H1 (cell line): ENCODE measurements around the gene TMEM129. TPM values are rescaled to one million over a fixed set of nuclear protein-coding genes. Genes with fewer than 3 reads are reported as not detected.

Experiments used
- CTCF ChIA-PET: fragments of 300-600 bp; sonication (Branson Sonifier 250); formaldehyde crosslinking; loops from one replicate; lab custom pipeline; 2021; ENCODE audit not compliant: partially characterized antibody; lab: Charles Lee
- POLR2A ChIA-PET: fragments of 300-600 bp; sonication (Branson Sonifier 250); formaldehyde crosslinking; loops from one replicate; lab custom pipeline; 2021; ENCODE audit warnings: inconsistent platforms; ENCODE audit not compliant: partially characterized antibody; lab: Charles Lee
- DNase-seq, 2 experiments: peaks; one replicate each; pipeline versions ENCODE4 v3.0.0 to v3.0.0-alpha.2; 2010 to 2022; ENCODE audit warnings: low spot score in 2 of 2, low read depth in 1 of 2, mixed read lengths in 1 of 2
- FAIRE-seq: peaks from 2 replicates; lab custom pipeline; 2011; peaks lifted over from hg19 to GRCh38; lab: Jason Lieb, UNC
- H2AFZ ChIP-seq: 2 replicates; pipeline ENCODE4 v1.8.1; 2012; ENCODE audit warnings: low read length, inconsistent platforms
- H2AK5ac ChIP-seq: 2 replicates; pipeline ENCODE4 v1.6.1; 2013; ENCODE audit warnings: low read depth, low read length
- H2BK120ac ChIP-seq: replicated peaks from 2 replicates; pipeline ENCODE3; 2013; ENCODE audit warnings: low read depth, low read length, inconsistent platforms
- H2BK12ac ChIP-seq: 2 replicates; pipeline ENCODE4 v1.6.1; 2013; ENCODE audit warnings: low read depth, low read length
- H2BK15ac ChIP-seq: 2 replicates; pipeline ENCODE4 v1.6.1; 2013; ENCODE audit warnings: low read length
- H2BK20ac ChIP-seq: 2 replicates; pipeline ENCODE4 v1.6.1; 2013; ENCODE audit warnings: low read length
- H2BK5ac ChIP-seq: 2 replicates; pipeline ENCODE4 v1.6.1; 2013; ENCODE audit warnings: low read depth, low read length
- H3K14ac ChIP-seq: 2 replicates; pipeline ENCODE4 v1.6.1; 2013; ENCODE audit warnings: inconsistent platforms; ENCODE audit not compliant: insufficient read length
- H3K18ac ChIP-seq: 2 replicates; pipeline ENCODE4 v1.6.1; 2013; ENCODE audit warnings: low read length; ENCODE audit errors: extremely low read depth
- H3K23ac ChIP-seq: 2 replicates; pipeline ENCODE4 v1.6.1; 2013; ENCODE audit warnings: inconsistent platforms; ENCODE audit not compliant: insufficient read length
- H3K23me2 ChIP-seq: 2 replicates; pipeline ENCODE4 v1.6.1; 2013; ENCODE audit warnings: low read depth, low read length
- H3K27ac ChIP-seq: 2 replicates; pipeline ENCODE4 v1.6.1; 2011; ENCODE audit warnings: low read depth, low read length, inconsistent platforms
- H3K27me3 ChIP-seq, 4 experiments: replicated peaks in 1 of 4; 1 replicate in 1 of 4; 2 replicates in 3 of 4; pipeline versions ENCODE4 v1.6.1 to v1.8.1; 2011 to 2013; ENCODE audit warnings: low read length in 3 of 4, mild to moderate bottlenecking in 3 of 4, inconsistent platforms in 2 of 4, mixed read lengths in 2 of 4, moderate library complexity in 1 of 4; ENCODE audit not compliant: control insufficient read depth in 3 of 4, insufficient read depth in 3 of 4; ENCODE audit errors: extremely low read depth in 1 of 4
- H3K36me3 ChIP-seq, 4 experiments: 2 replicates each; pipeline versions ENCODE4 v1.6.1 to v1.8.1; 2011 to 2013; ENCODE audit warnings: mild to moderate bottlenecking in 4 of 4, low read length in 3 of 4, moderate library complexity in 2 of 4, control low read depth in 1 of 4, inconsistent platforms in 1 of 4; ENCODE audit not compliant: insufficient read depth in 4 of 4, control insufficient read depth in 2 of 4
- H3K4ac ChIP-seq: replicated peaks from 2 replicates; pipeline ENCODE3; 2013; ENCODE audit warnings: low read length, low read depth, mixed read lengths, inconsistent platforms; ENCODE audit not compliant: insufficient read length
- H3K4me1 ChIP-seq, 4 experiments: replicated peaks in 1 of 4; 1 replicate in 1 of 4; 2 replicates in 3 of 4; pipeline versions ENCODE4 v1.6.1 to v1.8.1; 2011 to 2013; ENCODE audit warnings: low read length in 3 of 4, inconsistent platforms in 2 of 4, mixed read lengths in 1 of 4; ENCODE audit not compliant: insufficient read depth in 4 of 4, control insufficient read depth in 3 of 4
- H3K4me2 ChIP-seq, 2 experiments: 2 replicates each; pipeline versions ENCODE4 v1.6.1 to v1.8.1; 2011 to 2013; ENCODE audit warnings: low read depth in 2 of 2, low read length in 2 of 2, control low read depth in 1 of 2, inconsistent platforms in 1 of 2, mild to moderate bottlenecking in 1 of 2; ENCODE audit not compliant: insufficient read depth in 1 of 2
- H3K4me3 ChIP-seq, 4 experiments: fragments of 200-600, 300-600 bp in 1 of 4; sonication (generic), shearing (Covaris generic), sonication (Bioruptor Twin) in 1 of 4; 2 replicates each; pipeline versions ENCODE4 v1.5.1 to v1.8.1; 2011 to 2016; ENCODE audit warnings: low read length in 4 of 4, low read depth in 3 of 4, control low read depth in 2 of 4, inconsistent platforms in 2 of 4, mild to moderate bottlenecking in 2 of 4, mixed read lengths in 1 of 4, moderate library complexity in 1 of 4; ENCODE audit not compliant: insufficient read depth in 2 of 4; ENCODE audit errors: extremely low read depth in 1 of 4
- H3K56ac ChIP-seq: replicated peaks from 2 replicates; pipeline ENCODE3; 2013; ENCODE audit warnings: low read depth, mild to moderate bottlenecking, mixed read lengths, low read length, inconsistent platforms; ENCODE audit not compliant: insufficient read length
- H3K79me1 ChIP-seq: 2 replicates; pipeline ENCODE4 v1.6.1; 2013; ENCODE audit warnings: low read depth, low read length, control low read depth
- H3K79me2 ChIP-seq, 2 experiments: 2 replicates each; pipeline versions ENCODE4 v1.6.1 to v1.8.1; 2012 to 2013; ENCODE audit warnings: low read length in 2 of 2, mild to moderate bottlenecking in 2 of 2, inconsistent platforms in 1 of 2; ENCODE audit not compliant: insufficient read depth in 2 of 2, control insufficient read depth in 1 of 2
- H3K9ac ChIP-seq, 4 experiments: replicated peaks in 1 of 4; 1 replicate in 1 of 4; 2 replicates in 3 of 4; pipeline versions ENCODE4 v1.6.1 to v1.8.1; 2011 to 2013; ENCODE audit warnings: low read depth in 3 of 4, low read length in 3 of 4, control low read depth in 2 of 4, mild to moderate bottlenecking in 2 of 4, moderate library complexity in 2 of 4, inconsistent platforms in 1 of 4; ENCODE audit errors: extremely low read depth in 1 of 4
- H3K9me3 ChIP-seq, 2 experiments: 2 replicates each; pipeline versions ENCODE4 v1.6.1 to v1.8.1; 2012 to 2013; ENCODE audit warnings: mild to moderate bottlenecking in 2 of 2, moderate library complexity in 2 of 2, control low read depth in 1 of 2, inconsistent platforms in 1 of 2, low read depth in 1 of 2, low read length in 1 of 2, mixed read lengths in 1 of 2; ENCODE audit not compliant: insufficient read depth in 2 of 2
- H4K20me1 ChIP-seq, 2 experiments: replicated peaks in 1 of 2; 2 replicates each; pipeline versions ENCODE3 to v1.8.1; 2011 to 2013; ENCODE audit warnings: inconsistent platforms in 2 of 2, low read length in 2 of 2, mild to moderate bottlenecking in 1 of 2; ENCODE audit not compliant: insufficient read depth in 2 of 2, control insufficient read depth in 1 of 2
- H4K5ac ChIP-seq: 2 replicates; pipeline ENCODE4 v1.6.1; 2013; ENCODE audit warnings: low read length, low read depth, mixed read lengths, inconsistent platforms; ENCODE audit not compliant: insufficient read length
- H4K8ac ChIP-seq: 2 replicates; pipeline ENCODE4 v1.8.0; 2013; ENCODE audit warnings: mild to moderate bottlenecking, moderate library complexity, low read length, inconsistent platforms; ENCODE audit not compliant: insufficient read depth; ENCODE audit errors: extremely low read depth
- H4K91ac ChIP-seq: replicated peaks from 2 replicates; pipeline ENCODE3; 2013; ENCODE audit warnings: low read length, mixed read lengths, inconsistent platforms; ENCODE audit not compliant: insufficient read length
- ATF2 ChIP-seq: IDR thresholded peaks from 2 replicates; pipeline ENCODE4 v1.6.1; 2012; ENCODE audit warnings: low read length, inconsistent platforms
- ATF3 ChIP-seq: IDR thresholded peaks from 2 replicates; pipeline ENCODE4 v1.6.1; 2011; ENCODE audit warnings: low read depth, mild to moderate bottlenecking, low read length; ENCODE audit not compliant: insufficient read depth
- BACH1 ChIP-seq: IDR thresholded peaks from 2 replicates; pipeline ENCODE4 v1.6.1; 2012; ENCODE audit warnings: low read length, improper control_type of control experiment
- CBX5 ChIP-seq: fragments of 300-800, 300-1000 bp; sonication (generic); IDR thresholded peaks from 2 replicates; pipeline ENCODE4 v1.7.1; 2016; ENCODE audit warnings: antibody characterized with exemption, low read length, low read depth
- CREB1 ChIP-seq: IDR thresholded peaks from 2 replicates; pipeline ENCODE4 v1.6.1; 2012; ENCODE audit warnings: inconsistent platforms
- CTBP2 ChIP-seq: IDR thresholded peaks from 2 replicates; pipeline ENCODE4 v1.7.0; 2011; ENCODE audit warnings: borderline replicate concordance, mild to moderate bottlenecking, moderate library complexity, mixed read lengths, low read length; ENCODE audit not compliant: insufficient read depth, insufficient read length
- KDM1A ChIP-seq: fragments of 200-600, 300-600 bp; sonication (generic); IDR thresholded peaks from 2 replicates; pipeline ENCODE4 v1.7.1; 2016; ENCODE audit warnings: mild to moderate bottlenecking, low read length, borderline replicate concordance
- NRF1 ChIP-seq: IDR thresholded peaks from 2 replicates; pipeline ENCODE4 v1.6.1; 2011; ENCODE audit warnings: mild to moderate bottlenecking, low read depth, low read length, improper control_type of control experiment
- RBBP5 ChIP-seq: IDR thresholded peaks from 2 replicates; pipeline ENCODE4 v1.7.1; 2012; ENCODE audit warnings: low read depth, mild to moderate bottlenecking, inconsistent platforms, low read length, moderate library complexity, borderline replicate concordance
- SRF ChIP-seq: IDR thresholded peaks from 2 replicates; pipeline ENCODE4 v1.6.1; 2011; ENCODE audit warnings: mild to moderate bottlenecking, low read depth, low read length, moderate library complexity
- ZNF274 ChIP-seq: IDR thresholded peaks from 2 replicates; pipeline ENCODE4 v1.7.0; 2012; ENCODE audit warnings: low read length, borderline replicate concordance; ENCODE audit errors: extremely low read depth
- WGBS, 2 experiments: shearing (Covaris generic) in 1 of 2; methylation state at CpG; one replicate each; pipeline versions ENCODE4 v1.1.6 to v1.1.7; 2013 to 2015; ENCODE audit warnings: low lambda C conversion rate in 2 of 2, mixed read lengths in 2 of 2, inconsistent platforms in 1 of 2, low coverage in 1 of 2, missing lambda C conversion rate in 1 of 2; ENCODE audit not compliant: insufficient replicate concordance in 2 of 2, insufficient coverage in 1 of 2, insufficient read length in 1 of 2; ENCODE audit errors: extremely low coverage in 1 of 2, missing lambda C conversion rate in 1 of 2; 5-methylcytosine and 5-hydroxymethylcytosine counted together
- polyA plus RNA-seq, 7 experiments: library from polyadenylated mRNA; depleted of rRNA in 3 of 7; stranded (reverse) in 5 of 7; unstranded in 2 of 7; fragments of >200 nt in 5 of 7; fragments of 200-250 nt in 2 of 7; gene quantifications; 1 replicate in 5 of 7; 2 replicates in 1 of 7; 4 replicates in 1 of 7; pipeline versions ENCODE4 v1.2.1 to v1.2.3, GENCODE V29; 2011 to 2013; ENCODE audit warnings: missing spikeins in 2 of 7, mixed read lengths in 2 of 7
- total RNA-seq: library from RNA; stranded (reverse); fragmentation: NEBNext Ultra II Directional; extraction: Animal tissue kit (Norgen Biotek cat#: 25700); gene quantifications from 2 replicates; pipeline ENCODE4 v1.2.1, GENCODE V29; 2021

Gene TMEM129
- total and polyA plus RNA-seq, 2 of the 8 experiments (the other 6 are each of a cell fraction or from before 2014, with no cell fraction given) = 31.5 to 58.7 TPM

GRCh38 chr4:1770245-1770644, 49.1 kb upstream of the TMEM129 start:
- Histone ChIP-seq H2AK5ac (0 out of 2 replicates have a peak overlapping the region, but pooled peaks have one; percentile 65), H3K27me3 (peaks cover 0 to 2% (median 0%) of the 10 kb centered on the region in 4 experiments; a peak in 2 of 7 replicates), H3K9ac (no peak overlapping the region), H4K20me1 (peaks cover 0 to 2% of the 10 kb centered on the region in 2 experiments), H2BK20ac (no peak overlapping the region; the same call in 1 of the 2 replicates), H3K36me3 (no peaks in the 10 kb centered on the region), H3K14ac (no peak overlapping the region), H2BK120ac (no peak overlapping the region), H4K8ac (no peak overlapping the region), H3K79me1 (no peaks in the 10 kb centered on the region), H3K4me1 (peaks cover 5 to 44% (median 28%) of the 10 kb centered on the region in 4 experiments), H3K23me2 (peaks cover 4% of the 10 kb centered on the region; the same call in 1 of the 2 replicates), H3K56ac (no peak overlapping the region), H3K4ac (peak overlapping the region; percentile 46), H3K27ac (no peak overlapping the region), H2AFZ (no peak overlapping the region), H3K4me3 (no peak overlapping the region), H4K91ac (peak overlapping the region; percentile 44), H4K5ac (no peak overlapping the region), H3K79me2 (no peaks in the 10 kb centered on the region), H2BK12ac (peak overlapping the region; percentile 68; the same call in 1 of the 2 replicates), H3K9me3 (no peaks in the 10 kb centered on the region), H2BK5ac (peak overlapping the region; percentile 75; the same call in 1 of the 2 replicates), H3K18ac (peak overlapping the region; percentile 60; the same call in 1 of the 2 replicates), H2BK15ac (no peak overlapping the region; the same call in 1 of the 2 replicates), H3K23ac (no peak overlapping the region), H3K4me2 (no peak overlapping the region)
- ChIA-PET POLR2A (interaction anchor here (1.8 to 17.2 kb wide), 2 partner anchors 10 to 21 kb away, joined by 5 to 170 read pairs; partner anchors contain the start of gene FGFR3), CTCF (interaction anchor here (0.8 to 71.2 kb wide), 4 partner anchors 5 to 56 kb away, joined by 3 to 2507 read pairs (median 1256); partner anchors contain the start of gene FGFR3)
- FAIRE-seq (no peak), DNase-seq (no peak)
- WGBS, 2 experiments = 83% methylated on average over 2 of the region's 33 CpGs; no CpG with 5 or more reads in 1 of the 2 experiments
- TF ChIP-seq ATF2 (no peak), RBBP5 (no peak), NRF1 (no peak), KDM1A (no peak), SRF (no peak), ZNF274 (no peak), CREB1 (no peak), ATF3 (no peak), CTBP2 (no peak), BACH1 (no peak), CBX5 (no peak)
